HG03575 (cell line): Measurements from ENCODE around the gene CCR3.

Experiments used
- ATAC-seq: cut with Tn5 transposase; IDR thresholded peaks from one replicate; pipeline ENCODE4 v1.9.1; 2021; ENCODE audit not compliant: unreplicated experiment, insufficient number of reproducible peaks, low FRiP score; ENCODE audit errors: extremely low read depth

CCR3 gene

DNA sequence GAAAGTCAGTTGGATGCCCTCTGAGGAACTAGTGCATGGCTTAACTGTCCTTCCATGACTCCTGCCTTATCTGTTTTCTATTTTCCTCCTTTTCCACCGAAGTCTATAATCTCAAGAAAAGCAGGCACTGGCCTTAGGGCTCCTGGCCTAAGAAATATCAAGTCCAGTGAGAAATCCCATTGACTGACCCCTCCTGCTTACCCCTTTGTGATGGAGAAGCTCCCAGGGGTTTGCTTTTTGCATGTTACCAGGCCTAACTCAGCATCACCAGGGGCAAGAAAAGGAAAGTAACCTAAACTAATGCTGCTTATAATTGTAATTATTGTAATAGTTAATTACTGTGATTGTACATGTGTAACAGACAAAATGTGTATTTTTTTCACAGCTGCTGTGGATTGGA lies 21.7 kb downstream of the CCR3 start:
- no peak for ATAC-seq

DNA sequence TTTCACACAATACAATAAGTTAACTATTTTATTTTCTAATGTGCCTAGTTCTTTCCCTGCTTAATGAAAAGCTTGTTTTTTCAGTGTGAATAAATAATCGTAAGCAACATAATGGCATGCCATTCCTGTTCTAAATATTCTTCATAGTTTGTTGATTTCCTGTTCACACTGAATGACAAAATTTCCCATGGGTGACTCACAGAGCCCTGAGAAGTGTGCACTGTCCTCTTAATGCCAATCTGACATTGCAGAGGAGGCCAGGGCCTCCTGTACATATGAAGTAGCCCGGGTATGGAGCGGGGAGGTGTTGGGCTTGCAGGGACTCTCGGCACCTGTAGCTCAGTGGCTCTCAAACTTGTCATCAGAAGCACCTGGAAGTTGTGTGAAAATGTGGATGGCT lies 24.3 kb downstream of the CCR3 start:
- ATAC-seq, result no peak

DNA sequence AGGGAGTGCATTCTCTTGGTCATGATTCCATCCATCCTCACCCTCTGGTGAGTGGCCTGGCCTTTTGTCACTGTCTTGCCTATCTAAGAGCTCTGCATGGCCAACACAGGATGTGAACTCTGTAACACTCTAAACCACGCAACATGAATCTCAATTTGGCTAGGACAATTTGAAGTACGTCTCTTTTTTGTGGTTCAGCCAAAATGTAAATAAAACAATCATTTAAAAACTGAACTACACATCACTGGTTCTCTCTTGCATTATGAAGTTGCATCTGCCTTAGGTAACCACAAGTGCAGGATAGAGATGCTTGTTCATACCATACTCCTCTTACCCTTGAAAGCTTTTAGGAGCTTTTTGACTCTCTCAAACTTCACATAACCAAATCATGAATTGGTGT lies 27.3 kb downstream of the CCR3 start:
- ATAC-seq, result no peak

DNA sequence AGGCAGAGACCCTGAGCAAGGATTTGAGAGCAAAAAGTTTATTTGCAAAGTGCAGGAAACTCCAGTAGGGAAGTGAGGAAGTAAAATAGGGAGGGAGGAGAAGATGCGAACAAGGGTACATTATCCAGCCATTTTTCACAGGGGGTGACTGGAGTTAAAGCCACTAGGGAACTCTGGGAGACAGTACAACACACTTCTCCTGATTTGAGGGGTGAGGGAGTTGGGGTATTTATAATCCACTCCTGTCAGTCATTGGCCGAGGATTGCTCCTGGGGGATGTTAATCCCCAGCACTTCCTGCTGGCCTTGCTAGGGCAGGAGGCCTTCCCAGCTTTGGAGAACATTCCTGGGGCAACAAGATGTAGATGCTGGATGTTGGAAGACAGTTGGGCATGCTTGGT lies 28.2 kb downstream of the CCR3 start:
- ATAC-seq, result no peak

GRCh38 chr3:46271209-46271745 lies 29.0 kb downstream of the CCR3 start:
- ATAC-seq, result no peak

DNA sequence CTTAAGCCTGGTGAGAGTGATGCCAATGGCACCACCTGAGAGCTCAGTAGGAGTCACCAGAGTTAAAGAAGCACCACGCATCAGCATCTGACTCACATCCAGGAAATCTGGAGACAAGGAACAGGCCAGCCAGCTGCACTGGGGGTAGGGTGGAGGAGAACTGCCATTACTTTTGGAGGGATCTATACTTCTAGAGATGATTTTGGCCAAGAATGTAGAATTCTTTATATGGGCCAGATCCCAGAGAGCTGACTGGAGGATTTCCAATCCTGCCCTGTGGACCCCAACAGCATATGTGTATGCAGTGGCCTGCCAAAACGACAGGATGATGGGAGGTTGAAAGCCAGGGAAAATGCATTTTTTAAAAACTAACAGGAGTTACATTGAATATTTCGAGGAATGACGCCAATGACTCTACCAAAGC lies 29.8 kb downstream of the CCR3 start:
- no peak for ATAC-seq

- ATAC-seq, result no peak
Measured at GRCh38 chr3:46276497-46277099, 34.3 kb downstream of the CCR3 start.

DNA sequence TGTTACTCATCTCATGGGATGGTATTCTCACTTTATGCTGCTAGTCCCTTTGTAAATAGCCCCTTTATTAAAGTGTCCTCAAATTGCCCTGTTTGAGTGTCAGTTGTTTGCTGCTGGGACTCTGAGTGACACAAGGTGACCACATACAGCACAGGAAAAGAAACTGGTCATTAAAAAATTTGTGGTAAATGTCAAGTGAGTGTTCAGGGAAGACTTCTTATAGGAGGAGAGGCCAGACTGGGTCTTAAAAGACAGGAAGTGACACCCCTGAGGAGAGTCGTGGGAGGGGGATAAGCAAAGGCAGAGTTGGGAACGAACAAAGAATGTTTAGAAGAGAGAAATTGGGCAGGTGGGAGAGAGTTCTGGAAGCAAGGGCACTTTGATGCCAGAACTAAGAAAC lies 35.2 kb downstream of the CCR3 start:
- no peak for ATAC-seq

DNA sequence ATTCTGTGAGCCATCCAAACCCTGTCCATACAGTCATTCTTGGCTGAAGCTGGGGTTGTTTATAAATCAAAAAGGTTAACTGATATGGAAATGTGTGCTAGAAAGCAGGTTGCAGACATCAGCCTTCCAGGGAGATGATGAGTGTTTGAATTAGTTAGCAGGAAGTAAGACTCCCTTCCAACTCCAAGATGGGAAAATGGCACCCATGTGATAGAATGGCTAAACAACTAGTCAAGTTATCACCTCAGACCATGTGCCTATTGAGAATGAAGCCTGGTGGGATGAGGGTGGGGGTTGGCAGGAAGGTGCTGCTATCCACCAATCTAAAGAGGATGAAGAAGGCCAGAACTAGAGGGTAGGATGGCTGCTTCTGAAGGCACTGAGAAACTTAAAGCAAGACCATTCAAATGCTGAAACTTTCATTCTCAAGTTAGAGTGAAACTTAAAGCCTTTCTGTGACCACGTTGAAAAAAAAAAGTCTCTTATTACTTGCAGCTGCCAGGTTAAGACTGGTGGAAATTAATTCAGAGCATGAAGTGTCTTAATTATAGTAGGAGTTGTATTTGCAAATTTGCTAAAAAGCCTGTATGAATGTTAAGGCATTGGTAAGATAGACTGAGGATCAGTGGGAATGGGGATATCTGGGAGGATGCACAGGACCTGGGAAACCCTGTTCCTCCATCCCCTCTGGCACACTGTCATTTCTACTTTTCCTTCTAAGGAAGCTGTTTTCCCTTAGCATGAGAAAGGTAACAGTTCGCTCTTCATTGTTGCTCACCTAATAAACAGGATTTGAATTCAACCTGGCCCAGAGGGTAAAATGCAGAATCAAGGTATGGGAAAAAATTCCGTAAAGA lies 36.8 kb downstream of the CCR3 start:
- ATAC-seq, result no peak

DNA sequence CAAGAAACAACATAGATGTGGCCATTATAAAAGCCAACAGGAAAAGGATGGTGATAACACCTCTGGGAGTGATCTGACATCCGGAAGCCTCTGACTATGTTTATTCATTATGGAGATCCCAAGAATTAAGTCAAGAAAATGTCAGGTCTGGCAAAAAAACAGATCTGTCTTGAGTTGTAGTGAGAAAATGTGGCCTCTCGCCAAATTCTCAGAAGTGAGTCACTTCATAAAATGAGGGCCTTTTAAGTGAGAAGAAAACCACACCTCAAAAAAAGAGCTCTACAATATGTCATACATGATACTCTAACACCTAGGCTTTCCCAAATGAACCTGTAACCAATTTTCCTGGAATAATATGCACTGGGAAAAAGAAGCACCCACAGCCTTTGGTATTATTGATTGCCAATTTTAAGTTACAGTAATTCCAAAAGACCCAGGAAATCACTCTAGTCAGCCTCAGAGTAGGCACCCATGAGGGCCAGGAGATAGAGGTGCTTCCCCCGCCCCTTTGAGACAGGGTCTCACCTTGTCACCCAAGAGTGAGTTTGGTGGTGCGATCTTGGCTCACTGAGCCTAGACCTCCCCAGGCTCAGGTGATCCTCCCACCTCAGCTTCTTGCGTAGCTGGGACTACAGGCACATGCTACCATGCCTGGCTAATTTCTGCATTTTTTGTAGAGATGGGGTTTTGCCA lies 38.0 kb downstream of the CCR3 start:
- no peak for ATAC-seq

DNA sequence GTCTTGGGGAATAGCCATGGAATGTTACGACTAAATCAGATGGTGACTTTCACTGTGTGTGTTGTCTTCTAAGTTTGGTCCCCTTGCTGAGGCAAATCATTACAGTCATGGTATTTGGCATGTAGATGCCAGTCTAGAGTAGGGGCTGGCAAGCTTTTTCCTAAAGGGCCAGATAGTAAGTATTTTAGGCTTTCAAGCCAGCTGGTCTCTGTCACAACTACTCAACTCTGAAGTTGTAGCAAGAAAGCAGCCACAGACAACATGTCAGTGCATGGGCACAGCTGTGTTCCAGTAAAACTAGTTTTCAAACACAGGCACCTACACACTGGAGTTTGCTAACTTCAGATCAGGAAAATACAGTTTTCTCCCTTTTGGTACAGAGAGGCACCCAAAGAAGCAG lies 39.3 kb downstream of the CCR3 start:
- no peak for ATAC-seq

DNA sequence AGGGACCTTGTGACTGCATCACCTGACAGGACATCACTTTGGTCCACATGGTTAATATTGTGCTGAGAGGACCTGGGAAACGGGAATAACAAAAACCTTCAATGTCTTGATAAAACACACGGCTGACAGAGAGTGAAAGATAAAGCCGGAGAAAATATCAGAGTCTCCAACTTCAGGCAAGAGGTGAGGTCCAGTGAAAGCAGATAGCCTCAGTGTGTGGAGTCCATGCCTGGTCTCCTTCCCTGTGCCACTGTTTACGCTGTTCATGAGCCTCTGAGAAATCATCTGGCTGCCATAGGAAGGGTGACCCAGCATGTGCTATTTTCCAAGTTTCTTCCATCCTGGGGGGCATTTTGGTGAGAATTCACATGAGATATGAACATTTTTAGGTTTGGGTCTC lies 39.8 kb downstream of the CCR3 start:
- ATAC-seq, result no peak

DNA sequence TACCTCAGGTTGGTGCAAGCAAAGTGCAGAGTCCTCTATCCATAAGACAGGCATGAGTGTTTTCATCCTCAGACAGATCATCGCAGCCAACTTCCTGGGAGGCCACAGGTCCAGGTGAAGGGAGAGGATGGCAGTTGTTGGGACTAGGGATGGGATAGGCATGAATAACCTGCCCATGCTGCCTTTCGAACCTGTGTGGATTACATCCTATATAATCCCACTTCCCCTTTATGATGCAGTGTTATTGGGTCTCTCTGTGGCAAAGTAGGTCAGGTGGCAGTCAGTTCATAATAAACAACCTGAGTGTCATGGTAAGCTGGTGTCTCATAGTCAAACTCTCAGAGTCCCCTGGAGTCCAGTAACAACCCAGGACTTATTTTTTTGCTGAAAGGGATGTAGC lies 40.4 kb downstream of the CCR3 start:
- ATAC-seq, result no peak

- ATAC-seq, result no peak
Measured at GRCh38 chr3:46283881-46284450, 41.7 kb downstream of the CCR3 start.

DNA sequence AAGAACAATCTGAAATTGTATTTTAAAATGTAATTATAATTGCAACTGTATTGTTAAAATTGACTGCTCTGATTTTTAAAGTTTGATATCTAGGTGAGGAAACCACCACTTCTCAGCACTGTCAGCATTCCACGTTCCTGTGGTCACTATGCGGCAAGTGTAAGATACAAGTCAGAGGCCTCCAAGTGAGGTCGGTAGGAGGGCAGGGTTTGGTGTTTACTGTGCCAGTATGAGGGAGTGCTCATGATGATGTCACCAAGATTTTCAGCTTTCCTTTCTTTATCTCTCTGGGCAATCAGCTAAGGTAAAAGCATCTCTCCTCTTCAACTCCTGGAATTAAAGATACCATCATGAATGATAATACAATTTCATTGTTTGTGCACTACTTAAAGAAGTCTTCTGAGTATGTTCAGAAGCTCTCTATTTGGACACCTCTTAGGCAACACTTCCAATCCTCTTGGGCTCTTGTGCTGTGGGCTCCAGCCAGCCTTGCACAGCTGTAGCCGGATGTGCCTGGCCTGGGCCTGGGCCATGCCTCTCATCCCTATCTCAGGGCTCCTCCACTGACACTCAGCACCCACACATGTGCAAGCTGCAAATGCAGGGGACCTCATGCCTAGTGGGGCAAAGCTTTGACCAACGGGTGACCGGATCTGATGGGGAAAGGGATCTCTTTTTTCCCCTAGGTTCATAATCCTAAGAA lies 42.9 kb downstream of the CCR3 start:
- no peak for ATAC-seq

DNA sequence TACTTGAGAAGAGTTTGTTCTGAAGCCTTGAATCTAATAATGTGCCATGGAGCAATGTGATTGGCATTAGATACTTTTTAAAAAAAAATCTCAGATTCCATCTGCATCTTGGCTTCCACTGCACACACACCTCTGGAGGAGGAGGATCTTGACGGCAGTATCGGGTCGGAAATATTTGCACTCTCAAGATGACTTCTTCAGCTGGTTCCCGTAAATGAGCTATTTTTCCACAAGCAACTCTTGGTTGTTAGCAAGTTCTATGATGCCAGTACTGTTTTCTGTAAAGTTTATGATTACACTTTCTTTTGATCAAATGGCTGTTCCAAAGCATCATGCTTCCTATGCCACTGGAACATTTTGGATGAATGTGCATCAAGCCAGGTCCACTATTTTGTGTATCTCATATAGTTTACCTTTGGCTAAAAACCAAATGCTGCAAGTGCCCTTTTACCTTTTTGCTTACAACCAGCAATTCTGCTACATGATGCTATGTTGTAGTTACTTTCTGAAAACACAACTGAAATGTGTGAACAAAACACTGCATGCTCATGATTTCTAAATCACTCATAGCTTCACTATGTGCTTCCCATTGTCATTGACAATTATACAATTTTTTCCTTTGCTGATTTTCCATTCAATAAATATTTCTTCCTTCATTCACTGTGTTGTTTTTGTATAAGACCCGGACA lies 43.8 kb downstream of the CCR3 start:
- ATAC-seq, result no peak

- no peak for ATAC-seq
Measured at GRCh38 chr3:46286947-46287565, 44.8 kb downstream of the CCR3 start.

GRCh38 chr3:46289551-46289950 lies 47.3 kb downstream of the CCR3 start:
- no peak for ATAC-seq
